ENCODE results near the gene TUFT1.

- no peak for TF ChIP-seq CTCF (IDR thresholded peaks at IDR 0.05; ENCODE audit: low read depth, low read length)
- no peak for TF ChIP-seq POLR2A (IDR thresholded peaks at IDR 0.05; ENCODE audit: extremely low read depth, insufficient read length)
- TF ChIP-seq, protein P1, sequence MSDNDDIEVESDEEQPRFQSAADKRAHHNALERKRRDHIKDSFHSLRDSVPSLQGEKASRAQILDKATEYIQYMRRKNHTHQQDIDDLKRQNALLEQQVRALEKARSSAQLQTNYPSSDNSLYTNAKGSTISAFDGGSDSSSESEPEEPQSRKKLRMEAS (IDR thresholded peaks at IDR 0.05; ENCODE audit: low read depth, low read length), result no peak
These were observed 73.2 kb downstream of the TUFT1 start for GRCh38 chr1:151613282-151613780.
